Transverse colon (tissue), 4 donors: Measurements from ENCODE around the gene LRRC42.

Experiments
- POLR2A ChIP-seq: fragments of 450-650 bp; IDR thresholded peaks from one replicate; pipeline ENCODE4 v1.6.1; 2016; ENCODE audit warnings: antibody characterized with exemption, mild to moderate bottlenecking, moderate library complexity
- POLR2AphosphoS5 ChIP-seq, 3 donors: sonication (generic); formaldehyde crosslinking; IDR thresholded peaks; one replicate each; pipeline ENCODE4 v1.6.1; 2016; ENCODE audit warnings: antibody characterized with exemption in 3 of 3
- TF ChIP-seq, protein P1 (sequence below), 5 experiments: fragments of 200-600 bp in 3 of 5; fragments of 450-650 bp in 2 of 5; sonication (generic) in 3 of 5; IDR thresholded peaks; 1 replicate in 2 of 5; 2 replicates in 3 of 5; pipeline ENCODE4 v1.5.1; 2016 to 2017; ENCODE audit warnings: antibody characterized with exemption in 5 of 5, inconsistent platforms in 3 of 5, mild to moderate bottlenecking in 2 of 5, moderate library complexity in 1 of 5

DNA sequence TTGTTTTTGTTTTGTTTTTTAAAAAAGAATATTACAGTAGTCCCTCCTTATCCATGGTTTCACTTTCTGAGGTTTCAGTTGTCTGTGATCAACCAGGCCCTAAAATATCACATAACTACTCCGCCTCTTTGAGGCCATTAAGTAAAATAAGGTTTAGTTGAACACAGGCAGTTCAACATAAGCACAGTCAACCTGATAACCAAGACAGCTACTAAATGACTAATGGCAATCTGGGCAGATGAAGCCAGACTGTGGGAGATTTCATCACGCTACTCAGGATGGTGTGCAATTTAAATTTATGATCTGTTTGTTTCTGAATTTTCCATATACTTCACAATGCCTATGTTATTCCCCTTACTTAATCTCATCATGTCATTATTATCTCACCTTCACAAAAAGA, 41.7 kb downstream of the LRRC42 start:
- TF ChIP-seq, protein P1, sequence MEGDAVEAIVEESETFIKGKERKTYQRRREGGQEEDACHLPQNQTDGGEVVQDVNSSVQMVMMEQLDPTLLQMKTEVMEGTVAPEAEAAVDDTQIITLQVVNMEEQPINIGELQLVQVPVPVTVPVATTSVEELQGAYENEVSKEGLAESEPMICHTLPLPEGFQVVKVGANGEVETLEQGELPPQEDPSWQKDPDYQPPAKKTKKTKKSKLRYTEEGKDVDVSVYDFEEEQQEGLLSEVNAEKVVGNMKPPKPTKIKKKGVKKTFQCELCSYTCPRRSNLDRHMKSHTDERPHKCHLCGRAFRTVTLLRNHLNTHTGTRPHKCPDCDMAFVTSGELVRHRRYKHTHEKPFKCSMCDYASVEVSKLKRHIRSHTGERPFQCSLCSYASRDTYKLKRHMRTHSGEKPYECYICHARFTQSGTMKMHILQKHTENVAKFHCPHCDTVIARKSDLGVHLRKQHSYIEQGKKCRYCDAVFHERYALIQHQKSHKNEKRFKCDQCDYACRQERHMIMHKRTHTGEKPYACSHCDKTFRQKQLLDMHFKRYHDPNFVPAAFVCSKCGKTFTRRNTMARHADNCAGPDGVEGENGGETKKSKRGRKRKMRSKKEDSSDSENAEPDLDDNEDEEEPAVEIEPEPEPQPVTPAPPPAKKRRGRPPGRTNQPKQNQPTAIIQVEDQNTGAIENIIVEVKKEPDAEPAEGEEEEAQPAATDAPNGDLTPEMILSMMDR (IDR thresholded peaks at IDR 0.05) = no peak
- TF ChIP-seq POLR2A (no peak), POLR2AphosphoS5 (IDR thresholded peaks at IDR 0.05) (no peak)
